ENCODE data around the gene ZNF513. TPM values are rescaled to one million over a fixed set of nuclear protein-coding genes. Genes with fewer than 3 reads are reported as not detected.
"Not testable (repeated sequence)": the region's sequence is repeated elsewhere in the genome, so short reads cannot be mapped to it uniquely, and the experiment has no call there.

ZNF513 gene
- polyA plus RNA-seq, 2 of the 4 experiments (the other 2 are of a cell fraction) = 10.8 to 22.7 TPM

GRCh38 chr2:27356056-27356381 is 24.5 kb downstream of the ZNF513 start:
- no peak for FAIRE-seq
- WGBS (ENCODE audit: missing lambda C conversion rate) = 2% methylated on average over 12 of the region's 12 CpGs
- ChIA-PET POLR2A (interaction anchor here (0.9 to 2.3 kb wide), 4 partner anchors 14 to 34 kb away, joined by 3 to 25 read pairs (median 8); partner anchors contain the start of genes EIF2B4 and SNX17), CTCF (interaction anchor here (1.1 to 2.9 kb wide), 5 partner anchors 9 to 76 kb away, joined by 3 to 21 read pairs (median 4); partner anchors contain the start of genes EIF2B4 and SNX17)
- H3K9me3 ChIP-seq = no peaks in the 10 kb centered on the region
- ATAC-seq = peak; percentile 58 to 76
- peaks cover 28% of the 10 kb centered on the region for H3K4me1 ChIP-seq
- H3K27ac ChIP-seq = peak overlapping the region; percentile 83 to 91
- peak; percentile 70 to 81 for DNase-seq (ENCODE audit: low read depth in 1 of 2, low spot score in 1 of 2)
- peak overlapping the region; percentile 77 for H3K4me2 ChIP-seq
- H3K4me3 ChIP-seq = peak overlapping the region; percentile 82
- TF ChIP-seq TFCP2L1 (CRISPR knock-in tag; IDR thresholded peaks at IDR 0.05) = 0 out of 2 replicates have a peak, but pooled peaks have one; percentile 55
- no peak for TF ChIP-seq MAFK (IDR thresholded peaks at IDR 0.05; ENCODE audit: partially characterized antibody)
- peak; percentile 40; the same call in 1 of the 2 replicates for TF ChIP-seq PBX3 (IDR thresholded peaks at IDR 0.05)

- 89% methylated on average over 7 of the region's 7 CpGs for WGBS (ENCODE audit: missing lambda C conversion rate)
- FAIRE-seq (no peak), ATAC-seq (no peak), DNase-seq (ENCODE audit: low read depth in 1 of 2, low spot score in 1 of 2) (no peak)
- Histone ChIP-seq H3K27ac (no peak overlapping the region), H3K4me1 (peaks cover 28% of the 10 kb centered on the region), H3K9me3 (no peaks in the 10 kb centered on the region), H3K4me2 (peak overlapping the region; percentile 77), H3K4me3 (no peak overlapping the region)
- POLR2A ChIA-PET = interaction anchor here (0.9 kb wide), 1 partner anchor 15 kb away, joined by 4 read pairs; no protein-coding TSS in a partner anchor
- CTCF ChIA-PET = interaction anchor here (1.1 to 3.3 kb wide), 5 partner anchors 10 to 75 kb away, joined by 3 to 16 read pairs (median 5); partner anchors contain the start of gene EIF2B4
- TF ChIP-seq ATOH8 (CRISPR knock-in tag; IDR thresholded peaks at IDR 0.05; ENCODE audit: low read depth) (no peak), EHMT2 (IDR thresholded peaks at IDR 0.05; ENCODE audit: low read depth) (no peak), HES2 (IDR thresholded peaks at IDR 0.05) (no peak), CBX2 (IDR thresholded peaks at IDR 0.05; ENCODE audit: borderline replicate concordance, low read depth) (no peak), HOXA7 (CRISPR knock-in tag; IDR thresholded peaks at IDR 0.05) (no peak), RCOR1 (IDR thresholded peaks at IDR 0.05; ENCODE audit: low read depth, low read length) (no peak), ZFP36 (IDR thresholded peaks at IDR 0.05; ENCODE audit: borderline replicate concordance, partially characterized antibody) (no peak), GATA3 (IDR thresholded peaks at IDR 0.05; ENCODE audit: borderline replicate concordance) (no peak), MAFK (IDR thresholded peaks at IDR 0.05; ENCODE audit: partially characterized antibody) (no peak)
Observed at GRCh38 chr2:27354597-27354927, 26.0 kb downstream of the ZNF513 start.

GRCh38 chr2:27353762-27354596 is 26.6 kb downstream of the ZNF513 start:
- FAIRE-seq = no peak
- TF ChIP-seq CHD2 (IDR thresholded peaks at IDR 0.05; ENCODE audit: low read length, partially characterized antibody) (no peak), ZSCAN20 (CRISPR knock-in tag; IDR thresholded peaks at IDR 0.05) (no peak), ATOH8 (CRISPR knock-in tag; IDR thresholded peaks at IDR 0.05; ENCODE audit: low read depth) (no peak), MAFK (IDR thresholded peaks at IDR 0.05; ENCODE audit: partially characterized antibody) (no peak), HEYL (CRISPR knock-in tag; IDR thresholded peaks at IDR 0.05) (no peak), ZNF302 (CRISPR knock-in tag; IDR thresholded peaks at IDR 0.05) (no peak), RFX5 (IDR thresholded peaks at IDR 0.05) (no peak), CHD4 (IDR thresholded peaks at IDR 0.05; ENCODE audit: borderline replicate concordance) (no peak), MAX (IDR thresholded peaks at IDR 0.05) (no peak)
- Histone ChIP-seq H3K4me2 (peak overlapping the region; percentile 77), H3K4me1 (peaks cover 28% of the 10 kb centered on the region), H3K9me3 (no peaks in the 10 kb centered on the region), H3K4me3 (no peak overlapping the region), H3K27ac (no peak overlapping the region)
- no peak for ATAC-seq
- ChIA-PET POLR2A (interaction anchor here (0.9 to 1.4 kb wide), 2 partner anchors 10 to 16 kb away, joined by 4 to 5 read pairs; no protein-coding TSS in a partner anchor), CTCF (interaction anchor here (1.1 to 3.3 kb wide), 5 partner anchors 10 to 22 kb away, joined by 3 to 16 read pairs (median 5); partner anchors contain the start of gene EIF2B4)
- 76% methylated on average over 7 of the region's 7 CpGs for WGBS (ENCODE audit: missing lambda C conversion rate)
- no peak for DNase-seq (ENCODE audit: low read depth in 1 of 2, low spot score in 1 of 2)

GRCh38 chr2:27353386-27353761 is 27.2 kb downstream of the ZNF513 start:
- DNase-seq (ENCODE audit: low read depth in 1 of 2, low spot score in 1 of 2); H3K4me3 ChIP-seq; H3K4me2 ChIP-seq; ATAC-seq; H3K9me3 ChIP-seq; FAIRE-seq; H3K27ac ChIP-seq: not testable (repeated sequence)
- POLR2A ChIA-PET = interaction anchor here (1.4 kb wide), 1 partner anchor 10 kb away, joined by 5 read pairs; no protein-coding TSS in a partner anchor
- CTCF ChIA-PET = interaction anchor here (0.9 to 3.3 kb wide), 10 partner anchors 9 to 275 kb away, joined by 3 to 16 read pairs (median 4); partner anchors contain the start of genes CCDC121, EIF2B4, GPN1 and SNX17
- WGBS (ENCODE audit: missing lambda C conversion rate) = 97% methylated on average over 5 of the region's 5 CpGs
- H3K4me1 ChIP-seq = peaks cover 26% of the 10 kb centered on the region

All from A549 (cell line).